Measurements from ENCODE around the gene APOL4.

- TF ChIP-seq, protein P1, sequence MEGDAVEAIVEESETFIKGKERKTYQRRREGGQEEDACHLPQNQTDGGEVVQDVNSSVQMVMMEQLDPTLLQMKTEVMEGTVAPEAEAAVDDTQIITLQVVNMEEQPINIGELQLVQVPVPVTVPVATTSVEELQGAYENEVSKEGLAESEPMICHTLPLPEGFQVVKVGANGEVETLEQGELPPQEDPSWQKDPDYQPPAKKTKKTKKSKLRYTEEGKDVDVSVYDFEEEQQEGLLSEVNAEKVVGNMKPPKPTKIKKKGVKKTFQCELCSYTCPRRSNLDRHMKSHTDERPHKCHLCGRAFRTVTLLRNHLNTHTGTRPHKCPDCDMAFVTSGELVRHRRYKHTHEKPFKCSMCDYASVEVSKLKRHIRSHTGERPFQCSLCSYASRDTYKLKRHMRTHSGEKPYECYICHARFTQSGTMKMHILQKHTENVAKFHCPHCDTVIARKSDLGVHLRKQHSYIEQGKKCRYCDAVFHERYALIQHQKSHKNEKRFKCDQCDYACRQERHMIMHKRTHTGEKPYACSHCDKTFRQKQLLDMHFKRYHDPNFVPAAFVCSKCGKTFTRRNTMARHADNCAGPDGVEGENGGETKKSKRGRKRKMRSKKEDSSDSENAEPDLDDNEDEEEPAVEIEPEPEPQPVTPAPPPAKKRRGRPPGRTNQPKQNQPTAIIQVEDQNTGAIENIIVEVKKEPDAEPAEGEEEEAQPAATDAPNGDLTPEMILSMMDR (conservative IDR thresholded peaks at IDR 0.05) = no peak
- TF ChIP-seq EZH2 (IDR thresholded peaks at IDR 0.05; ENCODE audit: low read depth) = no peak
These were observed 17.1 kb upstream of the APOL4 start for GRCh38 chr22:36218648-36219193.

All from PC-9 (cell line).